ENCODE measurements around the gene ZBTB12. TPM values are rescaled to one million over a fixed set of nuclear protein-coding genes. Genes with fewer than 3 reads are reported as not detected.
A peak's percentile ranks its signal among the peaks of the same experiment; 100 is the strongest.
"Not testable (repeated sequence)": the region's sequence is repeated elsewhere in the genome, so short reads cannot be mapped to it uniquely, and the experiment has no call there.

ZBTB12 gene
- total RNA-seq: 3.9 TPM

GRCh38 chr6:31901953-31902643 lies at the start of gene ZBTB12:
TSS of gene ZBTB12 (minus strand) at chr6:31902086. CDS start at chr6:31901305, 781 bp downstream.
- DNase-seq: peak; percentile 96

- DNase-seq: no peak
Observed at GRCh38 chr6:31949926-31950548, 48.2 kb upstream of the ZBTB12 start.

GRCh38 chr6:31948753-31949413 lies 47.0 kb upstream of the ZBTB12 start:
- no peak for DNase-seq

GRCh38 chr6:31948306-31948705 lies 46.4 kb upstream of the ZBTB12 start:
- no peak for DNase-seq

GRCh38 chr6:31947864-31948263 lies 46.0 kb upstream of the ZBTB12 start:
- DNase-seq: no peak

GRCh38 chr6:31947070-31947675 lies 45.3 kb upstream of the ZBTB12 start:
- DNase-seq: no peak

- DNase-seq: no peak
Observed at GRCh38 chr6:31946370-31946885, 44.5 kb upstream of the ZBTB12 start.

- no peak for DNase-seq
Observed at GRCh38 chr6:31945507-31946369, 43.9 kb upstream of the ZBTB12 start, which contains the start of gene CFB. TSS of gene CFB (plus strand) at chr6:31946095. CDS start at chr6:31946222, 127 bp downstream.

- no peak for DNase-seq
Observed at GRCh38 chr6:31945154-31945506, 43.2 kb upstream of the ZBTB12 start.

GRCh38 chr6:31943742-31944141 lies 41.9 kb upstream of the ZBTB12 start:
- DNase-seq: no peak

GRCh38 chr6:31940256-31940664 lies 38.4 kb upstream of the ZBTB12 start:
- no peak for DNase-seq

GRCh38 chr6:31935823-31936222 lies 33.9 kb upstream of the ZBTB12 start:
- DNase-seq: no peak

GRCh38 chr6:31935021-31935420 lies 33.1 kb upstream of the ZBTB12 start:
- DNase-seq: no peak

GRCh38 chr6:31933537-31933936 lies 31.7 kb upstream of the ZBTB12 start:
- DNase-seq: no peak

GRCh38 chr6:31932137-31932536 lies 30.3 kb upstream of the ZBTB12 start:
- not testable (repeated sequence) for DNase-seq

GRCh38 chr6:31930962-31931361 lies 29.1 kb upstream of the ZBTB12 start:
- DNase-seq: no peak

GRCh38 chr6:31928672-31928939 lies 26.7 kb upstream of the ZBTB12 start:
- DNase-seq: no peak

GRCh38 chr6:31927863-31928671 lies 26.2 kb upstream of the ZBTB12 start:
- DNase-seq: no peak

- DNase-seq: no peak
Observed at GRCh38 chr6:31927242-31927862, 25.5 kb upstream of the ZBTB12 start, which contains the start of gene C2. TSS of gene C2 (plus strand) at chr6:31927717. CDS start at chr6:31927753, 36 bp downstream.

GRCh38 chr6:31922942-31923341 lies 21.1 kb upstream of the ZBTB12 start:
- DNase-seq: no peak

- no peak for DNase-seq
Observed at GRCh38 chr6:31920811-31921210, 18.9 kb upstream of the ZBTB12 start.
